Vagina (tissue), 2 donors: ENCODE data around the gene ELP1. TPM values are rescaled to one million over a fixed set of nuclear protein-coding genes. Genes with fewer than 3 reads are reported as not detected.
"Not testable (repeated sequence)": the region's sequence is repeated elsewhere in the genome, so short reads cannot be mapped to it uniquely, and the experiment has no call there.

ENCODE experiments used
- DNase-seq, 2 donors: peaks; one replicate each; pipeline ENCODE4 v3.0.0-alpha.2; 2017; ENCODE audit errors: extremely low spot score in 2 of 2
- H3K27ac ChIP-seq: fragments of 200-600 bp; sonication (generic); one replicate; pipeline ENCODE4 v1.5.1; 2019
- H3K27me3 ChIP-seq: fragments of 200-600 bp; sonication (generic); one replicate; pipeline ENCODE4 v1.5.1; 2019
- H3K36me3 ChIP-seq, 2 donors: fragments of 200-600 bp; sonication (generic); one replicate each; pipeline ENCODE4 v1.5.1; 2017 to 2019
- H3K4me1 ChIP-seq: fragments of 200-600 bp; sonication (generic); one replicate; pipeline ENCODE4 v1.5.1; 2019
- H3K4me3 ChIP-seq, 2 donors: fragments of 200-600 bp; sonication (generic); 1 replicate in 1 of 2; 2 replicates in 1 of 2; pipeline ENCODE4 v1.5.1; 2016 to 2019
- H3K9me3 ChIP-seq: fragments of 200-600 bp; sonication (generic); one replicate; pipeline ENCODE4 v1.5.1; 2019
- POLR2A ChIP-seq, 2 donors: fragments of 450-650 bp; IDR thresholded peaks; one replicate each; pipeline ENCODE4 v1.6.1; 2017; ENCODE audit warnings: antibody characterized with exemption in 2 of 2, mild to moderate bottlenecking in 2 of 2, moderate library complexity in 2 of 2
- POLR2AphosphoS5 ChIP-seq, 2 donors: sonication (generic); formaldehyde crosslinking; IDR thresholded peaks; one replicate each; pipeline ENCODE4 v1.9.0; 2017; ENCODE audit warnings: antibody characterized with exemption in 2 of 2, mild to moderate bottlenecking in 2 of 2, low read depth in 1 of 2; ENCODE audit not compliant: insufficient read depth in 1 of 2
- intact Hi-C: fragments of 100-400 bp; cut with DNase I; formaldehyde crosslinking; loops from one replicate; pipeline ENCODE4 v1.15.1; 2023
- total RNA-seq: library from RNA; depleted of rRNA; stranded (reverse); fragments of >200 nt; gene quantifications from one replicate; pipeline ENCODE4 v1.2.3, GENCODE V29; 2016
- TF ChIP-seq, protein P1 (sequence below), 3 experiments: fragments of 450-650 bp in 2 of 3; fragments of 200-600 bp in 1 of 3; sonication (generic) in 1 of 3; IDR thresholded peaks; one replicate each; pipeline ENCODE4 v1.5.1; 2017 to 2019; ENCODE audit warnings: antibody characterized with exemption in 3 of 3, mild to moderate bottlenecking in 2 of 3, moderate library complexity in 2 of 3

The ELP1 gene
- total RNA-seq, 1 donor from 2014 or later, result 16.9 TPM

DNA sequence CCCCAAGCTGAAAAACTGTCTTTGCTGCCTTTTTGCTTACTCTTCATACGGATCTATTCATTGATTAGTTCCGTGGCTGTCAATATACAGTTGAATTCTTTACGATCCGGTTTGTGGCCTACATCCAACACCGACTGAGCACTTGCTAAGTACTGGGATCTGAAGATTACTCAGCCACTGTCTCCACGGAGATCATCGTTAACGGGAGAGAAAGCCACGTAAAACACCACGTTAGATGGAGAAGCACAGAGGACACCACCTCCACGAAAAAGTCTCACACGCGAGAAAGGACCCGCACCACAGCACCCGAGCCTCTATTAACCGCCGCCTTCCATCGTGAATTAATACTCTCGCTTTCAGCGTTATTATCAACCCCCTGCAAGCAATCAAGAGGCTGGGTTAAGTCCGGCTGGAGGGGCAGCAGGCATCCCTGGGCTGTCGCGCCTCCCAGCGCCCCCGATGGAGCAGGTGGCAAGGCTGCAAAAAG is 650 bp downstream of the ELP1 start:
- intact Hi-C loops, result no loop called here
- Histone ChIP-seq H3K27me3 (no peaks in the 10 kb centered on the region), H3K27ac (peak overlapping the region; percentile 89), H3K9me3 (no peaks in the 10 kb centered on the region), H3K36me3 (peaks cover 0 to 11% of the 10 kb centered on the region in 2 donors), H3K4me1 (peaks cover 26% of the 10 kb centered on the region), H3K4me3 (peak overlapping the region; percentile 92 to 94)
- no peak for DNase-seq
- TF ChIP-seq POLR2A (IDR thresholded peaks at IDR 0.05), result no peak
- TF ChIP-seq, protein P1, sequence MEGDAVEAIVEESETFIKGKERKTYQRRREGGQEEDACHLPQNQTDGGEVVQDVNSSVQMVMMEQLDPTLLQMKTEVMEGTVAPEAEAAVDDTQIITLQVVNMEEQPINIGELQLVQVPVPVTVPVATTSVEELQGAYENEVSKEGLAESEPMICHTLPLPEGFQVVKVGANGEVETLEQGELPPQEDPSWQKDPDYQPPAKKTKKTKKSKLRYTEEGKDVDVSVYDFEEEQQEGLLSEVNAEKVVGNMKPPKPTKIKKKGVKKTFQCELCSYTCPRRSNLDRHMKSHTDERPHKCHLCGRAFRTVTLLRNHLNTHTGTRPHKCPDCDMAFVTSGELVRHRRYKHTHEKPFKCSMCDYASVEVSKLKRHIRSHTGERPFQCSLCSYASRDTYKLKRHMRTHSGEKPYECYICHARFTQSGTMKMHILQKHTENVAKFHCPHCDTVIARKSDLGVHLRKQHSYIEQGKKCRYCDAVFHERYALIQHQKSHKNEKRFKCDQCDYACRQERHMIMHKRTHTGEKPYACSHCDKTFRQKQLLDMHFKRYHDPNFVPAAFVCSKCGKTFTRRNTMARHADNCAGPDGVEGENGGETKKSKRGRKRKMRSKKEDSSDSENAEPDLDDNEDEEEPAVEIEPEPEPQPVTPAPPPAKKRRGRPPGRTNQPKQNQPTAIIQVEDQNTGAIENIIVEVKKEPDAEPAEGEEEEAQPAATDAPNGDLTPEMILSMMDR (IDR thresholded peaks at IDR 0.05), result no peak
- TF ChIP-seq POLR2AphosphoS5 (IDR thresholded peaks at IDR 0.05; ENCODE audit: insufficient read depth in 1 of 2, low read depth in 1 of 2), result no peak

DNA sequence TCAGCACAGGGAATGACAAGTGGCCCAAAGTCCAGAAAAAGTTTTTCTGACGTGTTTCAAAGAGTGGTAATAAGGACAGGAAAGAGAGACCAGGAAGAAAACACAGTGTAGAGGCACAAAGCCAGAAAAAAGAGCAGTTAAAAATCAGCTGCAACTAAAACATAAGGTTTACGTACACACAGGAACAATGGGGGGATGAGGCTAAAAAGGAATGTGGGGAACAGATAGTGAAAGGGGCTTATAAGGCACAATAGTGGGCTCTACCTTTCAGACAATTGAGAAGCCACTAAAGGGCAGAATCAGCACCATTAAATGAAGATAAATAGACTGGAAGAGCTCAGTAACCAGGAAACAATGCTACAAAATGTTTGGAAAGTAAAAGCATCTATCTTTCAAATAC is 5.5 kb downstream of the ELP1 start:
- peaks cover 0 to 47% of the 10 kb centered on the region in 2 donors for H3K36me3 ChIP-seq

DNA sequence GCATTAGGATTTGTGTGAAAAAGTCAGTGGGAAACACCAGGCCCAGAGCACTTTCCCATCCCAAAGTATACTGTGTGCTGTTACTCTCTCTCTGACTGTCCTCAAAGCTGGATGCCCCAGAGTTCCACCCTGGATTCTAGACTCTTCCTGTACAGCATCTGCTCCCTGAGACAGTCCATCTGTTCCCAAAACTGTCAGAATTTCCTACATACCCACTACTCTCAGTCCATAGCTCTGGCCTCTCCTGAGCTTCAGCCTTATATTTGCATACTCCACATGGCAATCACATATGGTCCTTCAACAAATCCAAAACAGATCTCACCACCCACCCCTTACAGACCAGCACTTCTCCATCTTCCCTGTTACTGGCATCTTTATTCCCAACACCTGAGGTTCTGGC is 9.5 kb downstream of the ELP1 start:
- intact Hi-C loops, result no loop called here
- H3K36me3 ChIP-seq, result peaks cover 0 to 83% of the 10 kb centered on the region in 2 donors
- H3K4me3 ChIP-seq, result no peak overlapping the region
- H3K27ac ChIP-seq, result no peak overlapping the region
- DNase-seq, result no peak
- TF ChIP-seq POLR2AphosphoS5 (IDR thresholded peaks at IDR 0.05; ENCODE audit: insufficient read depth in 1 of 2, low read depth in 1 of 2) (no peak), POLR2A (IDR thresholded peaks at IDR 0.05) (no peak)
- TF ChIP-seq, protein P1 (IDR thresholded peaks at IDR 0.05), result no peak
- no peaks in the 10 kb centered on the region for H3K4me1 ChIP-seq
- no peaks in the 10 kb centered on the region for H3K9me3 ChIP-seq
- H3K27me3 ChIP-seq, result no peaks in the 10 kb centered on the region

More for the DNA sequence above, 5.5 kb downstream of the ELP1 start:
- Histone ChIP-seq H3K27me3 (no peaks in the 10 kb centered on the region), H3K4me3 (no peak overlapping the region), H3K9me3 (no peaks in the 10 kb centered on the region), H3K27ac (no peak overlapping the region), H3K4me1 (peaks cover 14% of the 10 kb centered on the region)
- TF ChIP-seq, protein P1 (IDR thresholded peaks at IDR 0.05), result no peak
- no peak for TF ChIP-seq POLR2A (IDR thresholded peaks at IDR 0.05)
- TF ChIP-seq POLR2AphosphoS5 (IDR thresholded peaks at IDR 0.05; ENCODE audit: insufficient read depth in 1 of 2, low read depth in 1 of 2), result no peak
- no peak for DNase-seq
- intact Hi-C loops, result no loop called here

DNA sequence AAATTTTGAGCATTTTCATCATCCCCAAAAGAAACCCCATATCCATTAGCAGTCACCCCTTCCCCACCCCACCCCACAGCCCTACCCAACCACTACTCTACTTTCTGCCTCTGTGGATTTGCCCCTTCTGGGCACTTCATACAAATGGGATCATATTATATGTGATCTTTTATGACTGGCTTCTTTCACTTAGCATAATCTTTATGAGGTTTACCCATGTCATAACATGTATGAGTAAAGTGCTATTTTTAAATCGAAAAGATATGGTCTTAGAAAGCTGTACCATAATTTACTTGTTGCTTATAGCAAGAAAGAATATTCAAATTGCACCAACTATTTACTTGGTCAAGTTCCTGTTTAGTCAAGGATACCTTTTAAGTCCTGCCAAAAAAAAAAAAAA is 12.7 kb downstream of the ELP1 start:
- no peaks in the 10 kb centered on the region for H3K4me1 ChIP-seq
- peaks cover 0 to 86% of the 10 kb centered on the region in 2 donors for H3K36me3 ChIP-seq
- TF ChIP-seq POLR2AphosphoS5 (IDR thresholded peaks at IDR 0.05; ENCODE audit: insufficient read depth in 1 of 2, low read depth in 1 of 2) (no peak), POLR2A (IDR thresholded peaks at IDR 0.05) (no peak)
- TF ChIP-seq, protein P1 (IDR thresholded peaks at IDR 0.05), result no peak
- no peak overlapping the region for H3K4me3 ChIP-seq
- no peaks in the 10 kb centered on the region for H3K9me3 ChIP-seq
- intact Hi-C loops, result no loop called here
- H3K27me3 ChIP-seq, result no peaks in the 10 kb centered on the region
- no peak for DNase-seq
- H3K27ac ChIP-seq, result no peak overlapping the region

DNA sequence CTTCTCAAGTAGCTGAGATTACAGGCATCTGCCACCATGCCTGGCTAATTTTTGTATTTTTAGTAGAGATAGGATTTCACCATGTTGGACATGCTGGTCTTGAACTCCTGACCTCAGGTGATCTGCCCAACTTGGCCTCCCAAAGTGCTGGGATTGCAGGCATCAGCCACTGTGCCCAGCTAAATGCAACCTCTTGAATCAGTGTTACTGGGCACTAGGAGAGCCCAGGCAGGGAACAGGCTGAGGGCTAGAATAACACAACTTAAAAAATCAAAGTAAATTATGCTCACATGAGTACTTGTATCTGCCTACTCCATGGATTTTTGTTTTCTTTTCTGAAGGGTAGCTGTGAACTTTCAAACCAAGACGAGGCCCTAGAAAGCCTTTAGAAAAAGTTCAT is 13.5 kb downstream of the ELP1 start:
- H3K9me3 ChIP-seq, intact Hi-C loops, H3K27ac ChIP-seq, DNase-seq, H3K4me3 ChIP-seq, H3K4me1 ChIP-seq, H3K27me3 ChIP-seq: not testable (repeated sequence)
- peaks cover 0 to 86% of the 10 kb centered on the region in 2 donors for H3K36me3 ChIP-seq
